HS-5 (cell line): ENCODE results near the gene DLX2.

ENCODE experiments used
- DNase-seq: peaks from one replicate; pipeline ENCODE4 v3.0.0-alpha.2; 2012; ENCODE audit warnings: low read depth

DLX2 gene

GRCh38 chr2:172107690-172108586 is 5.2 kb upstream of the DLX2 start:
- DNase-seq: no peak

- no peak for DNase-seq
Measured at GRCh38 chr2:172106108-172106961, 3.6 kb upstream of the DLX2 start.

GRCh38 chr2:172105471-172106107 is 2.9 kb upstream of the DLX2 start:
- no peak for DNase-seq

GRCh38 chr2:172103471-172104272 is 972 bp upstream of the DLX2 start:
- no peak for DNase-seq

GRCh38 chr2:172101821-172102390 is 794 bp downstream of the DLX2 start:
- no peak for DNase-seq

- DNase-seq: no peak
Measured at GRCh38 chr2:172100935-172101820, 1.5 kb downstream of the DLX2 start.

- no peak for DNase-seq
Measured at GRCh38 chr2:172100080-172100934, 2.4 kb downstream of the DLX2 start.

GRCh38 chr2:172099472-172100079 is 3.1 kb downstream of the DLX2 start:
- no peak for DNase-seq

- DNase-seq: no peak
Measured at GRCh38 chr2:172098650-172099471, 3.8 kb downstream of the DLX2 start.

- no peak for DNase-seq
Measured at GRCh38 chr2:172098287-172098649, 4.4 kb downstream of the DLX2 start.

- DNase-seq: no peak
Measured at GRCh38 chr2:172097557-172098131, 5.1 kb downstream of the DLX2 start.

GRCh38 chr2:172096626-172097547 is 5.8 kb downstream of the DLX2 start:
- no peak for DNase-seq

GRCh38 chr2:172095905-172096625 is 6.6 kb downstream of the DLX2 start:
- DNase-seq: no peak

GRCh38 chr2:172095146-172095904 is 7.4 kb downstream of the DLX2 start:
- DNase-seq: no peak
